GM12864 (cell line): ENCODE measurements around the gene PAPPA.

Source experiments
- DNase-seq: peaks from one replicate; pipeline ENCODE4 v3.0.0-alpha.2; 2011; ENCODE audit warnings: low read depth
- H3K4me3 ChIP-seq: 2 replicates; pipeline ENCODE4 v1.5.1; 2011; ENCODE audit warnings: mild to moderate bottlenecking, low read depth, low read length, control low read depth
- CTCF ChIP-seq: IDR thresholded peaks from 2 replicates; pipeline ENCODE4 v1.5.1; 2011; ENCODE audit warnings: low read depth, mild to moderate bottlenecking, moderate library complexity, low read length, control low read depth, inconsistent platforms; ENCODE audit errors: missing control alignments

Gene PAPPA

GRCh38 chr9:116124472-116125040 is 29.0 kb upstream of the PAPPA start:
- no peak for DNase-seq
- no peak for TF ChIP-seq CTCF
- no peak overlapping the region for H3K4me3 ChIP-seq

- TF ChIP-seq CTCF = no peak
- no peak overlapping the region for H3K4me3 ChIP-seq
- no peak for DNase-seq
Measured at GRCh38 chr9:116133163-116133562, 20.4 kb upstream of the PAPPA start.

GRCh38 chr9:116134975-116135374 is 18.6 kb upstream of the PAPPA start:
- no peak overlapping the region for H3K4me3 ChIP-seq
- TF ChIP-seq CTCF = no peak
- no peak for DNase-seq

- TF ChIP-seq CTCF = no peak
- H3K4me3 ChIP-seq = no peak overlapping the region
- no peak for DNase-seq
Measured at GRCh38 chr9:116137010-116137409, 16.6 kb upstream of the PAPPA start.

GRCh38 chr9:116137581-116137980 is 16.0 kb upstream of the PAPPA start:
- H3K4me3 ChIP-seq = no peak overlapping the region
- no peak for DNase-seq
- TF ChIP-seq CTCF = no peak

GRCh38 chr9:116141864-116142561 is 11.6 kb upstream of the PAPPA start:
- DNase-seq = no peak
- TF ChIP-seq CTCF = no peak
- no peak overlapping the region for H3K4me3 ChIP-seq

- no peak for TF ChIP-seq CTCF
- DNase-seq = no peak
- no peak overlapping the region for H3K4me3 ChIP-seq
Measured at GRCh38 chr9:116142706-116143492, 10.7 kb upstream of the PAPPA start.
